Activated B cell treated with CpG ODN at 0.5 μM for 24 hours (primary cell): ENCODE measurements around the gene CRISP2. TPM values are rescaled to one million over a fixed set of nuclear protein-coding genes. Genes with fewer than 3 reads are reported as not detected.

Experiments used
- ATAC-seq: fragments of 200-7000 bp; cut with Tn5 transposase; one replicate; pipeline ENCODE4 v1.10.0; 2021; ENCODE audit warnings: low read depth, mild to moderate bottlenecking, moderate library complexity
- CTCF ChIA-PET: fragments of 350-600 bp; sonication (Branson Sonifier 250); formaldehyde crosslinking; loops from one replicate; lab custom pipeline; 2021; ENCODE audit warnings: antibody characterized with exemption; lab: Charles Lee
- POLR2A ChIA-PET: fragments of 350-600 bp; sonication (Branson Sonifier 250); formaldehyde crosslinking; loops from one replicate; lab custom pipeline; 2021; ENCODE audit warnings: antibody characterized with exemption; lab: Charles Lee
- DNase-seq: peaks from one replicate; pipeline ENCODE4 v3.0.0; 2022
- H3K27ac Mint-ChIP-seq: one replicate; pipeline ENCODE4 v1.8.0; 2020; ENCODE audit warnings: mixed read lengths
- H3K27me3 Mint-ChIP-seq: one replicate; pipeline ENCODE4 v1.8.0; 2021; ENCODE audit warnings: mixed read lengths
- H3K36me3 Mint-ChIP-seq: one replicate; pipeline ENCODE4 v1.8.0; 2021; ENCODE audit warnings: low read depth, mixed read lengths
- H3K4me1 Mint-ChIP-seq: one replicate; pipeline ENCODE4 v1.8.0; 2021; ENCODE audit warnings: mixed read lengths
- H3K4me3 Mint-ChIP-seq: one replicate; pipeline ENCODE4 v1.8.0; 2020; ENCODE audit warnings: mild to moderate bottlenecking, mixed read lengths
- H3K9me3 Mint-ChIP-seq: one replicate; pipeline ENCODE4 v1.8.0; 2020; ENCODE audit warnings: mixed read lengths
- intact Hi-C: fragments of 100-400 bp; cut with micrococcal nuclease; formaldehyde crosslinking; loops from one replicate; pipeline ENCODE4 v1.15.1; 2024
- total RNA-seq: library from RNA; stranded (reverse); gene quantifications from 2 replicates; pipeline ENCODE4 v1.2.3, GENCODE V29; 2022
- TF ChIP-seq, protein P1 (sequence below): fragments of 200-600 bp; IDR thresholded peaks from one replicate; pipeline ENCODE4 v1.8.0; 2022; ENCODE audit warnings: antibody characterized with exemption, mild to moderate bottlenecking

CRISP2 gene
- total RNA-seq, 1 donor from 2014 or later: not detected

- Mint-ChIP-seq H3K27me3 (no peaks in the 10 kb centered on the region), H3K4me1 (no peaks in the 10 kb centered on the region), H3K27ac (no peak overlapping the region), H3K9me3 (no peaks in the 10 kb centered on the region), H3K4me3 (no peak overlapping the region), H3K36me3 (no peaks in the 10 kb centered on the region)
- intact Hi-C loops: no loop called here
- ChIA-PET CTCF (no interaction called here), POLR2A (no interaction called here)
- no peak for DNase-seq
- ATAC-seq: no peak
- TF ChIP-seq, protein P1, sequence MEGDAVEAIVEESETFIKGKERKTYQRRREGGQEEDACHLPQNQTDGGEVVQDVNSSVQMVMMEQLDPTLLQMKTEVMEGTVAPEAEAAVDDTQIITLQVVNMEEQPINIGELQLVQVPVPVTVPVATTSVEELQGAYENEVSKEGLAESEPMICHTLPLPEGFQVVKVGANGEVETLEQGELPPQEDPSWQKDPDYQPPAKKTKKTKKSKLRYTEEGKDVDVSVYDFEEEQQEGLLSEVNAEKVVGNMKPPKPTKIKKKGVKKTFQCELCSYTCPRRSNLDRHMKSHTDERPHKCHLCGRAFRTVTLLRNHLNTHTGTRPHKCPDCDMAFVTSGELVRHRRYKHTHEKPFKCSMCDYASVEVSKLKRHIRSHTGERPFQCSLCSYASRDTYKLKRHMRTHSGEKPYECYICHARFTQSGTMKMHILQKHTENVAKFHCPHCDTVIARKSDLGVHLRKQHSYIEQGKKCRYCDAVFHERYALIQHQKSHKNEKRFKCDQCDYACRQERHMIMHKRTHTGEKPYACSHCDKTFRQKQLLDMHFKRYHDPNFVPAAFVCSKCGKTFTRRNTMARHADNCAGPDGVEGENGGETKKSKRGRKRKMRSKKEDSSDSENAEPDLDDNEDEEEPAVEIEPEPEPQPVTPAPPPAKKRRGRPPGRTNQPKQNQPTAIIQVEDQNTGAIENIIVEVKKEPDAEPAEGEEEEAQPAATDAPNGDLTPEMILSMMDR: no peak
Measured at GRCh38 chr6:49645139-49645538, 68.2 kb downstream of the CRISP2 start.

Other genes with a start within 250 kb of the CRISP2 start
- gene GLYATL3, start 213.6 kb downstream of the CRISP2 start, total RNA-seq: not detected in 2 replicates
- gene C6orf141, start 162.9 kb downstream of the CRISP2 start, total RNA-seq: not detected in 2 replicates
- gene RHAG, start 76.7 kb downstream of the CRISP2 start, total RNA-seq: not detected in 2 replicates
- not detected in 2 replicates for gene CRISP3, start 30.8 kb upstream of the CRISP2 start, total RNA-seq
- gene PGK2, start 73.7 kb upstream of the CRISP2 start, total RNA-seq: not detected in 2 replicates
- not detected in 2 replicates for gene CRISP1, start 153.0 kb upstream of the CRISP2 start, total RNA-seq